ENCODE data around the gene CNGA1.

Gene CNGA1

DNA sequence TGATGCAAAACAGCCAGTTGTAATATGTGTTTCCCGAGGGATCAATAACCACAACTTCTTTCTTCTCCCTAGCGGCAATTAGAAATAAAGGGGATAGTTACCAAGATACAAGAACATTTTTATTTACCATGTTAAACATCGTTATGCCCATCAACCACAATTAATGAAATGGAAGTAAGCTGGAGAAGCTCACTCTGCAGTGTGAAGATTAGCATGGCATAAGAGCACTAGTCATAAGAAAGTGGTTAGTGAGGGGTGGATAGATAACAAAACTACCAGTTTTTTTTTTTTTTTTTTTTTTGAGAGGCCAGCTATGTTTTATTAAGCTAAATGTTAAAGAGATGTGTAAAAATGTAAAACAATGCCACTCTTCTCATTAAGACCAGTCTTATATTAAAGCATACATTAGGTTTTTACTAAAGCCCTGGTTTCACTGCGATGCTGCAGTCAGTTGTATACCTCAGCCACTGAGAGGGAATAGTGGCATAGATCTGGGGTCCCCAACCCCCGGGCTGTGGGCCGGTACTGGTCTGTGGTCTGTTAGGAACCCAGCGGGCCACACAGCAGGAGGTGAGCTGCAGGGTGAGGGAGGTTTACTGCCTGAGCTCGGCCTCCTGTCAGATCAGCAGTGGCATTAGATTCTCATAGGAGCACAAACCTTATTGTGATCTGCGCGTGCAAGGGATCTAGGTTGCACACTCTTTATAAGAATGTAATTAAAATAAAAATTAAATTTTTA lies 74.2 kb downstream of the CNGA1 start:
- DNase-seq (ENCODE audit: low read depth, low spot score) = no peak
- no peak overlapping the region for H3K4me3 ChIP-seq (ENCODE audit: low read depth, low read length)
- POLR2A ChIA-PET = no interaction called here
- TF ChIP-seq, protein P1, sequence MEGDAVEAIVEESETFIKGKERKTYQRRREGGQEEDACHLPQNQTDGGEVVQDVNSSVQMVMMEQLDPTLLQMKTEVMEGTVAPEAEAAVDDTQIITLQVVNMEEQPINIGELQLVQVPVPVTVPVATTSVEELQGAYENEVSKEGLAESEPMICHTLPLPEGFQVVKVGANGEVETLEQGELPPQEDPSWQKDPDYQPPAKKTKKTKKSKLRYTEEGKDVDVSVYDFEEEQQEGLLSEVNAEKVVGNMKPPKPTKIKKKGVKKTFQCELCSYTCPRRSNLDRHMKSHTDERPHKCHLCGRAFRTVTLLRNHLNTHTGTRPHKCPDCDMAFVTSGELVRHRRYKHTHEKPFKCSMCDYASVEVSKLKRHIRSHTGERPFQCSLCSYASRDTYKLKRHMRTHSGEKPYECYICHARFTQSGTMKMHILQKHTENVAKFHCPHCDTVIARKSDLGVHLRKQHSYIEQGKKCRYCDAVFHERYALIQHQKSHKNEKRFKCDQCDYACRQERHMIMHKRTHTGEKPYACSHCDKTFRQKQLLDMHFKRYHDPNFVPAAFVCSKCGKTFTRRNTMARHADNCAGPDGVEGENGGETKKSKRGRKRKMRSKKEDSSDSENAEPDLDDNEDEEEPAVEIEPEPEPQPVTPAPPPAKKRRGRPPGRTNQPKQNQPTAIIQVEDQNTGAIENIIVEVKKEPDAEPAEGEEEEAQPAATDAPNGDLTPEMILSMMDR (IDR thresholded peaks at IDR 0.05; ENCODE audit: insufficient read depth, low read length, missing control alignments) = no peak
- CTCF ChIA-PET = interaction anchor here (2.5 kb wide), 1 partner anchor 237 kb away, joined by 7 read pairs; no protein-coding TSS in a partner anchor

DNA sequence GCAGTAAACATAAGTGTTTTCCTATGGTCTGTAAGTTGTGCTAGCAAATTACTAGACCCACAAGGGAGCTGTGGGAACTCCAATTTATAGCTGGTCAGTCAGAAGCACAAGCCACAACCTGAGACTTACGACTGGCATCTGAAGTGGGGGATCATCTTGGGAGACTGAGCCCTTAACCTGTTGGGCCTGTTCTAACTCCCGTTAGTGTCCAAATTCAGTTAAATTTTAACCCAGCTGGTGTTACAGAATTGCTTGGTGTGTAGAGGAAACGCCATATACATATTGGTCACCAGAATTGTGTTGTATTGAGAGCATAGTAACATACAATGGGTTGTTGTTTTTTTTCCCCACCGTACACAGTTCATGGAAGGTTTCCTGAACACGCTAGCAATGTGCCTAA lies 77.0 kb downstream of the CNGA1 start:
- DNase-seq (ENCODE audit: low read depth, low spot score) = no peak
- H3K4me3 ChIP-seq (ENCODE audit: low read depth, low read length) = no peak overlapping the region
- CTCF ChIA-PET = interaction anchor here (1.2 to 1.9 kb wide), 3 partner anchors 14 to 234 kb away, joined by 3 to 8 read pairs (median 4); no protein-coding TSS in a partner anchor
- POLR2A ChIA-PET = no interaction called here
- TF ChIP-seq, protein P1 (IDR thresholded peaks at IDR 0.05; ENCODE audit: insufficient read depth, low read length, missing control alignments) = no peak

DNA sequence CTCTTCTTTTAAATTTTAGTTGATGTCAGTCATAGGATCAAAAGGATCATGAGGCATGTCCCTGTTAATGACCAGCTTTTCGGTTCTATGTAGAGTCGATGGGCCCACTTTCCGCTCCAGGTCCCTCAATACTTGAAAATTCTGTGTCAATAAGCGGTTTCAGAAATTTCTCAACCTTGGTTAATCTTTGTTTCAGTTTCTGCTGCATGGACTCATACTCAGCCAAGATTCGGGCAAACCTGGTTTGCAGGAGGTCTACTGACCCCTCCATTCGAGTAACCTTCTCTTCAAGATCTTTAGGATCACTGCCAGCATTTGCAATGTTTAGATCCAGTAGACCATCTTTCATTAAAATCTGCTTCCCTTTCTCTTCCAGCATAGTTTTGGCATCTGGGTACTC lies 80.1 kb downstream of the CNGA1 start:
- ChIA-PET POLR2A (no interaction called here), CTCF (interaction anchor here (0.6 to 6.5 kb wide), 8 partner anchors 96 to 271 kb away, joined by 3 to 42 read pairs (median 4); partner anchors contain the start of gene CORIN)
- H3K4me3 ChIP-seq (ENCODE audit: low read depth, low read length) = no peak overlapping the region
- no peak for DNase-seq (ENCODE audit: low read depth, low spot score)
- TF ChIP-seq, protein P1 (IDR thresholded peaks at IDR 0.05; ENCODE audit: insufficient read depth, low read length, missing control alignments) = no peak

DNA sequence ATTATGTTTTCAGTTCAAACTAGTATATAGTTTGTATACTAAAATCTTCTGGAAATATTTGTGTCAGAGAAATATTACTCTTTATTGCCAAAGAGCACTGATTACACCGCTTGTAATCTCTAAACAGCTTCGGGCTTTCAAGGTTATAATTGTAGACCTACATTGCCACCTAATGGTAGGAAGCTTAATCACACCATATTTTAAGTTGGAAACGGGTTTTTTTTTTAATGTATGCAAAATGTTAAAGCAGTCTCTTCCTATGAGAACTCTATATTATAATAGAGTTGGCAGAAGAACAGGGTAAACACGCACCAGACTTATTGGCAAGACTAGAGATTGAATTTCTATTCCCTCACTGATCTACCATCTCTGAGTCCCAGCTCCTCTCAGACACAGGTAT lies 82.6 kb downstream of the CNGA1 start:
- ChIA-PET CTCF (interaction anchor here (0.7 to 6.5 kb wide), 25 partner anchors 8 to 552 kb away, joined by 3 to 71 read pairs (median 5); partner anchors contain the start of gene CORIN), POLR2A (no interaction called here)
- no peak overlapping the region for H3K4me3 ChIP-seq (ENCODE audit: low read depth, low read length)
- DNase-seq (ENCODE audit: low read depth, low spot score) = no peak
- TF ChIP-seq, protein P1 (IDR thresholded peaks at IDR 0.05; ENCODE audit: insufficient read depth, low read length, missing control alignments) = peak; percentile 34

DNA sequence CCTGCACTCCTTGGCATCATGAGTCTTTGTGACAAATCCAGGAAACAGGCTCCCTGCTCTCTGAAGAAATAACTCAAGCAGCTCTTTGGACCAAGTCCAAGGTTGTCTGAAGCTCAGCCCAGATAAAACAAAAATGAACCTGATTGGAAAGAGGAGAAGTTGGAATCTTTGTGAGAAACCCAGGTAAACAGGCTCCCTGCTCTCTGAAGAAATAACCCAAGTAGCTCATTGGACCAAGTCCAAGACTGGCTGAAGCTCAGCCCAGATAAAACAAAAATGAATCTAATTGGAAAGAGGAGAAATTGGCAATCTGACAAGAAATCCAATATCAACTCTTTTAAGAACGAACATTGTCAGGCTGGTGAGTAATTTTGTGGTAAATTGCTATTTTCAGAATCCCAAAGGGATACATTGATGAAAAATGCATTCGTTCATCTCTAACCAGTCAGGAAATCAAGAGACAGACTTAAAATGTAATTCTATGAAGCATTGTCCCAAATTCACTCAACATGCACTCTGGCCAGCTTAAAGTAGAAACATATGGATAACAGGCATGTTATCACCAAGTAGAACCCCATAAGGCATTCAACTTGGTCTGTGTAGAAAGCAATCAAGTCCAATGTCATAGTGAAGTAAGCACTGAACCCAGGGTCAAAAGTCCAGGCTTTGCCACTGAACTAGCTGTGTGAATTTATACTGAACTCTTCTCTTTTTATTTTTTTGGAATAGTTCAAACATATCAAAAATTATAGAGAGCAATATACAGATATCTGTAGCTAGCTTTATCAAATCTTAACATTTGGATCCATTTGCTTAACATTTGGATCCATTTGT lies 85.3 kb downstream of the CNGA1 start:
- no peak overlapping the region for H3K4me3 ChIP-seq (ENCODE audit: low read depth, low read length)
- POLR2A ChIA-PET = no interaction called here
- TF ChIP-seq, protein P1 (IDR thresholded peaks at IDR 0.05; ENCODE audit: insufficient read depth, low read length, missing control alignments) = no peak
- CTCF ChIA-PET = interaction anchor here (0.9 to 6.5 kb wide), 10 partner anchors 15 to 262 kb away, joined by 3 to 71 read pairs (median 4); no protein-coding TSS in a partner anchor
- DNase-seq (ENCODE audit: low read depth, low spot score) = peak; percentile 29

DNA sequence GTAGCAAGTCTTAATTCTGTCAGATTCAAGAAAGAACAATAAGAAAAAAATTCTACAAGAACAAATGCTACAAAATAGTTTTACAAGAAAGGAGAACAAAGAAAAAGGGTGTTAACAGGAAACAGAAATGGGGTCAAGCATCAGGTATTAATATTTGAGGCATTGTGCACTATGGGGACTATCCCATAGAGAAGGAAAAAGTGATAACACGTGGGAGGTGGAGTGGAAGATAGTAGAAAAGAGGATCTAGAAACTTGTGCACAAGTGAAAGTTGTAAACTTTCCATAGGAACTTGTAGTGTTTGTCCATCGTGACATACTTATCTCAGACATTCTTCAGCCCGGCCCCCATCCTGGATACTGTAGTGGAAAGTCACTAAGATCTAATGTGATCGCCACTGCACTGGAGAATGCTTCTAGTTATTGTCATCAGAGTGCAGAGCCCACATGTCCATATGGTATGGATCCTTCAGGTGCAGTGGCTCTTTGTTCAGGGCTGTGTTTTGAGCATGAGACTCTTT lies 86.7 kb downstream of the CNGA1 start:
- TF ChIP-seq, protein P1 (IDR thresholded peaks at IDR 0.05; ENCODE audit: insufficient read depth, low read length, missing control alignments) = no peak
- no peak overlapping the region for H3K4me3 ChIP-seq (ENCODE audit: low read depth, low read length)
- POLR2A ChIA-PET = no interaction called here
- no peak for DNase-seq (ENCODE audit: low read depth, low spot score)
- CTCF ChIA-PET = no interaction called here

All from AG04449 (cell line).